Sigmoid colon (tissue), 7 donors: ENCODE data around the gene OGFOD2. TPM values are rescaled to one million over a fixed set of nuclear protein-coding genes. Genes with fewer than 3 reads are reported as not detected.

Experiments
- DNase-seq: peaks from one replicate; pipeline ENCODE4 v3.0.0-alpha.2; 2019
- H3K27ac ChIP-seq, 4 donors: fragments of 200-600 bp; sonication (generic); one replicate each; pipeline ENCODE4 v1.5.1; 2016 to 2019; ENCODE audit warnings: mild to moderate bottlenecking in 1 of 4
- H3K27me3 ChIP-seq, 3 donors: fragments of 200-600 bp; sonication (generic); one replicate each; pipeline ENCODE4 v1.5.1; 2019; ENCODE audit warnings: mild to moderate bottlenecking in 1 of 3
- H3K36me3 ChIP-seq, 4 donors: fragments of 200-600 bp; sonication (generic); one replicate each; pipeline ENCODE4 v1.5.1; 2016 to 2019
- H3K4me1 ChIP-seq, 4 donors: fragments of 200-600 bp; sonication (generic); one replicate each; pipeline ENCODE4 v1.5.1; 2017 to 2019
- H3K4me3 ChIP-seq, 4 donors: fragments of 200-600 bp; sonication (generic); one replicate each; pipeline ENCODE4 v1.5.1; 2017 to 2019; ENCODE audit warnings: mild to moderate bottlenecking in 2 of 4, moderate library complexity in 1 of 4
- H3K9me3 ChIP-seq, 4 donors: fragments of 200-600 bp in 3 of 4; sonication (generic) in 3 of 4; one replicate each; pipeline versions ENCODE4 v1.5.1 to v1.6.1; 2013 to 2019
- CTCF ChIP-seq, 4 experiments: fragments of 450-650 bp in 3 of 4; fragments of 200-600 bp in 1 of 4; IDR thresholded peaks; one replicate each; pipeline ENCODE4 v1.5.1; 2016 to 2019; ENCODE audit warnings: antibody characterized with exemption in 4 of 4, mild to moderate bottlenecking in 3 of 4, moderate library complexity in 2 of 4
- EP300 ChIP-seq, 4 donors: sonication (generic); formaldehyde crosslinking; IDR thresholded peaks; one replicate each; pipeline ENCODE4 v1.6.1; 2017; ENCODE audit warnings: antibody characterized with exemption in 4 of 4
- POLR2A ChIP-seq, 2 donors: fragments of 450-650 bp; IDR thresholded peaks; one replicate each; pipeline ENCODE4 v1.6.1; 2016; ENCODE audit warnings: antibody characterized with exemption in 2 of 2, mild to moderate bottlenecking in 2 of 2, moderate library complexity in 2 of 2
- POLR2AphosphoS5 ChIP-seq, 4 donors: sonication (generic); formaldehyde crosslinking; IDR thresholded peaks; one replicate each; pipeline ENCODE4 v1.6.1; 2017; ENCODE audit warnings: antibody characterized with exemption in 4 of 4
- WGBS, 2 donors: extraction: QIAGEN DNeasy Blood & Tissue Kit; methylation state at CpG; one replicate each; pipeline ENCODE4 v1.1.7; 2013; 5-methylcytosine and 5-hydroxymethylcytosine counted together
- intact Hi-C: fragments of 100-400 bp; cut with DNase I; formaldehyde crosslinking; loops from one replicate; pipeline ENCODE4 v1.15.1; 2023
- polyA plus RNA-seq, 3 donors: library from polyadenylated mRNA; stranded (reverse); fragments of 200-250 nt; gene quantifications; one replicate each; pipeline ENCODE4 v1.2.3, GENCODE V29; 2013
- total RNA-seq, 4 donors: library from RNA; depleted of rRNA; stranded (reverse); fragments of >200 nt; gene quantifications; one replicate each; pipeline ENCODE4 v1.1.0, GENCODE V29; 2016
- donor health status: healthy with polysubstance abuse.
- donor health status: Bipolar disorder and iron deficiency.
- donor health status: healthy.

OGFOD2 gene
- total and polyA plus RNA-seq, 7 donors, result 8.1 to 26.5 (median 10.2) TPM

- intact Hi-C loops, result no loop called here
- 69 to 83% methylated on average over 3 of the region's 3 CpGs for WGBS, 2 donors
Measured at GRCh38 chr12:123001464-123001863, 26.4 kb downstream of the OGFOD2 start.

DNA sequence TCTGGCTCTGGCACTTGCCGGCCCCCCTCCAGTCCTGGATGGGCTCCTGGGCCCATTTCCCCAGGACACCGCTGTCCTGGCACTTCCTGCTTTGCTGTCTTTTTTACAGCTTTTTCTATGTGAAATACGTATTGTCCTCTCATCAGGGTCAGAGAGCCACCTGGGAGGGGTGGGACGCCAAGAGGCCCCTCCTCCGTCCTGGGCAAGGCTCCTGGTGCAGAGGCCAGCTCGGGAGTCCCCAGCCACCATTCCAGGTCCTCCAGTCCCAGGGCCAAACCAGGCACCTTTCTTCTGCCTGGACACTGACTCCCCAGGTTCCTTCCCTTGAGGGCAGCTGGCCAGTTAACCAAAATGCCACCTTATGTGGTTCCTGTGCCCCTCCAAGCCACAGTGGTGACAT, 28.2 kb downstream of the OGFOD2 start:
- TF ChIP-seq POLR2A (IDR thresholded peaks at IDR 0.05) (no peak), POLR2AphosphoS5 (IDR thresholded peaks at IDR 0.05) (no peak), CTCF (IDR thresholded peaks at IDR 0.05) (no peak)
- Histone ChIP-seq H3K36me3 (peaks cover 3 to 53% (median 24%) of the 10 kb centered on the region in 4 donors), H3K4me3 (no peak overlapping the region), H3K27me3 (no peaks in the 10 kb centered on the region), H3K9me3 (no peaks in the 10 kb centered on the region), H3K4me1 (no peaks in the 10 kb centered on the region), H3K27ac (no peak overlapping the region)
- 87 to 90% methylated on average over 6 of the region's 6 CpGs for WGBS, 2 donors
- no peak for DNase-seq
- intact Hi-C loops, result no loop called here

More at GRCh38 chr12:123001464-123001863, 26.4 kb downstream of the OGFOD2 start:
- H3K4me1 ChIP-seq, result no peaks in the 10 kb centered on the region
- H3K27me3 ChIP-seq, result no peaks in the 10 kb centered on the region
- H3K9me3 ChIP-seq, result no peaks in the 10 kb centered on the region
- no peak for DNase-seq
- H3K27ac ChIP-seq, result no peak overlapping the region
- TF ChIP-seq POLR2A (IDR thresholded peaks at IDR 0.05) (no peak), EP300 (IDR thresholded peaks at IDR 0.05) (no peak), CTCF (IDR thresholded peaks at IDR 0.05) (no peak), POLR2AphosphoS5 (IDR thresholded peaks at IDR 0.05) (no peak)
- no peak overlapping the region for H3K4me3 ChIP-seq
- H3K36me3 ChIP-seq, result peaks cover 3 to 53% (median 16%) of the 10 kb centered on the region in 4 donors

DNA sequence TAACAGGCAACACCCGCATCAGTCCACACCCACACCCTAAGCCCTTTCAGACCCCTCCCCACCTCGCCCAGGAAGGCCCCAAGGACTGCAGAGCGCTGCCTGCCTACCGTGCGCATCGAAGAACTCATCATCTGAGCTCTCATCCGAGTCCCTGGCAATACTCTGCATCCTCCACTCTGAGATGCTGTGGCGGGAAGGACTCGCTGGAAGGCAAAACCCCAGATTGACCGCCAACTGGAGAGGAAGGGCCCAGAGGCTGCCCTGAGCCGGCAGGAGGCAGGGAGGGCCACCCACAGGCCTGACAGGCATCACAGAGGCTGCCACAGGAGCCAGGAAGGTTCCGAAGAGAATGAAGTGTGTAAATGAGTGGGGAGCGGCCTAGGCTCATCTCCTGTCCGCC, 29.2 kb downstream of the OGFOD2 start:
- no peak for TF ChIP-seq POLR2AphosphoS5 (IDR thresholded peaks at IDR 0.05)
- Histone ChIP-seq H3K36me3 (peaks cover 9 to 63% (median 25%) of the 10 kb centered on the region in 4 donors), H3K9me3 (no peaks in the 10 kb centered on the region), H3K4me3 (no peak overlapping the region), H3K4me1 (no peaks in the 10 kb centered on the region), H3K27me3 (no peaks in the 10 kb centered on the region), H3K27ac (no peak overlapping the region)
- DNase-seq, result no peak
- 90 to 91% methylated on average over 14 of the region's 14 CpGs for WGBS, 2 donors
- intact Hi-C loops, result no loop called here

GRCh38 chr12:123005081-123005626, 30.1 kb downstream of the OGFOD2 start:
- TF ChIP-seq CTCF (IDR thresholded peaks at IDR 0.05) (no peak), POLR2A (IDR thresholded peaks at IDR 0.05) (no peak), POLR2AphosphoS5 (IDR thresholded peaks at IDR 0.05) (no peak), EP300 (IDR thresholded peaks at IDR 0.05) (no peak)
- Histone ChIP-seq H3K9me3 (no peaks in the 10 kb centered on the region), H3K4me1 (no peaks in the 10 kb centered on the region), H3K27me3 (no peaks in the 10 kb centered on the region), H3K36me3 (peaks cover 12 to 63% (median 28%) of the 10 kb centered on the region in 4 donors), H3K4me3 (no peak overlapping the region), H3K27ac (no peak overlapping the region)
- DNase-seq, result no peak
- 93 to 97% methylated on average over 22 of the region's 22 CpGs for WGBS, 2 donors
- intact Hi-C loops, result no loop called here

DNA sequence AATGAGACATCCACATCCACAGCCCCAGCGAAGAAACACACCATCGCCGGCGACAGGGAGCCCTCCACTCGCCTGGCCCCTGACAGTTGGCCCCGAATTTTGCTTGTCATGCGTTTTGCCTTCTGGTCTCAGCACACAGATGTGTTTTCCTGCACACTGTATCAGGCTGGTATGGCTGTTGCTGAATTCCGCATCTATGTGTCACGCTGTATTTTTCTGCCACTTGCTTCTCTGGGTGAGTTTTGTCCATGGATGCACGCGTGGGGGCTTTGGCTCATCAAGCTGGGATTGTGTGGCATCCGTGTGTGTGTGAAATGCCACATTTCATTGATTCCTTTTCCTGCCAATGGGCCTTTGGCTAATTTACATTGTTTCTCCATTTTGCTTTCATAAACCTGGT, 31.9 kb downstream of the OGFOD2 start:
- Histone ChIP-seq H3K9me3 (no peaks in the 10 kb centered on the region), H3K36me3 (peaks cover 12 to 67% (median 24%) of the 10 kb centered on the region in 4 donors), H3K4me3 (no peak overlapping the region), H3K27me3 (no peaks in the 10 kb centered on the region), H3K4me1 (no peaks in the 10 kb centered on the region), H3K27ac (no peak overlapping the region)
- TF ChIP-seq POLR2A (IDR thresholded peaks at IDR 0.05) (no peak), EP300 (IDR thresholded peaks at IDR 0.05) (no peak), CTCF (IDR thresholded peaks at IDR 0.05) (no peak), POLR2AphosphoS5 (IDR thresholded peaks at IDR 0.05) (no peak)
- DNase-seq, result no peak
- intact Hi-C loops, result no loop called here
- WGBS, 2 donors, result 86 to 92% methylated on average over 12 of the region's 12 CpGs
